ENCODE results near the gene PID1.

PID1 gene

GRCh38 chr2:229257985-229258384 lies 13.1 kb downstream of the PID1 start:
- no peak for DNase-seq

GRCh38 chr2:229256376-229256775 lies 14.7 kb downstream of the PID1 start:
- DNase-seq, result no peak

- DNase-seq, result no peak
These were observed 16.9 kb downstream of the PID1 start for GRCh38 chr2:229254206-229254605.

GRCh38 chr2:229252996-229253395 lies 18.1 kb downstream of the PID1 start:
- DNase-seq, result no peak

GRCh38 chr2:229252280-229252679 lies 18.8 kb downstream of the PID1 start:
- no peak for DNase-seq

GRCh38 chr2:229249536-229249935 lies 21.6 kb downstream of the PID1 start:
- DNase-seq, result no peak

GRCh38 chr2:229246334-229246733 lies 24.8 kb downstream of the PID1 start:
- DNase-seq, result no peak

- DNase-seq, result no peak
These were observed 26.1 kb downstream of the PID1 start for GRCh38 chr2:229244975-229245374.

- DNase-seq, result no peak
These were observed 27.1 kb downstream of the PID1 start for GRCh38 chr2:229243890-229244560.

GRCh38 chr2:229240984-229241491 lies 30.0 kb downstream of the PID1 start:
- DNase-seq, result no peak

- DNase-seq, result no peak
These were observed 32.1 kb downstream of the PID1 start for GRCh38 chr2:229239021-229239420.

- DNase-seq, result no peak
These were observed 33.8 kb downstream of the PID1 start for GRCh38 chr2:229237270-229237669.

GRCh38 chr2:229235131-229235914 lies 35.8 kb downstream of the PID1 start:
- no peak for DNase-seq

GRCh38 chr2:229231885-229232284 lies 39.2 kb downstream of the PID1 start:
- DNase-seq, result no peak

- DNase-seq, result no peak
These were observed 39.7 kb downstream of the PID1 start for GRCh38 chr2:229231328-229231868.

- DNase-seq, result no peak
These were observed 40.2 kb downstream of the PID1 start for GRCh38 chr2:229230911-229231310.

GRCh38 chr2:229230256-229230655 lies 40.8 kb downstream of the PID1 start:
- no peak for DNase-seq

- no peak for DNase-seq
These were observed 44.7 kb downstream of the PID1 start for GRCh38 chr2:229226382-229226781.

- no peak for DNase-seq
These were observed 48.0 kb downstream of the PID1 start for GRCh38 chr2:229223107-229223506.

- no peak for DNase-seq
These were observed 49.4 kb downstream of the PID1 start for GRCh38 chr2:229221641-229222040.

GRCh38 chr2:229220254-229220653 lies 50.8 kb downstream of the PID1 start:
- no peak for DNase-seq

GRCh38 chr2:229218329-229218921 lies 52.7 kb downstream of the PID1 start:
- no peak for DNase-seq

GRCh38 chr2:229212241-229212640 lies 58.8 kb downstream of the PID1 start:
- DNase-seq, result no peak

- DNase-seq, result no peak
These were observed 60.4 kb downstream of the PID1 start for GRCh38 chr2:229210641-229211040.
